ENCODE results near the gene ACBD4. TPM values are rescaled to one million over a fixed set of nuclear protein-coding genes. Genes with fewer than 3 reads are reported as not detected.
A peak's percentile ranks its signal among the peaks of the same experiment; 100 is the strongest.

ACBD4 gene
- total and polyA plus RNA-seq, 2 of the 13 experiments (the other 11 are each of a cell fraction or from before 2014, with no cell fraction given), result 16.1 to 26.9 TPM

- 0 out of 2 replicates have a peak, but pooled peaks have one; percentile 77 for TF ChIP-seq ZNF691 (CRISPR knock-in tag; IDR thresholded peaks at IDR 0.05; ENCODE audit: borderline replicate concordance, low read depth)
- TF ChIP-seq ZNF337 (CRISPR knock-in tag; IDR thresholded peaks at IDR 0.05; ENCODE audit: borderline replicate concordance, low read depth), result no peak
- TF ChIP-seq ZNF572 (CRISPR knock-in tag; IDR thresholded peaks at IDR 0.05), result no peak
- no peak for TF ChIP-seq ISX (CRISPR knock-in tag; conservative IDR thresholded peaks at IDR 0.05)
- TF ChIP-seq ZNF883 (CRISPR knock-in tag; IDR thresholded peaks at IDR 0.05; ENCODE audit: not compliant biosample characterization), result no peak
- TF ChIP-seq TRAFD1 (CRISPR knock-in tag; IDR thresholded peaks at IDR 0.05; ENCODE audit: borderline replicate concordance), result no peak
- TF ChIP-seq ZNF678 (CRISPR knock-in tag; IDR thresholded peaks at IDR 0.05), result no peak
- TF ChIP-seq ZNF780A (CRISPR knock-in tag; IDR thresholded peaks at IDR 0.05), result no peak
- no peak for TF ChIP-seq ZNF160 (CRISPR knock-in tag; IDR thresholded peaks at IDR 0.05)
- no peak for TF ChIP-seq ZC3H13 (CRISPR knock-in tag; IDR thresholded peaks at IDR 0.05)
- TF ChIP-seq ZNF674 (CRISPR knock-in tag; IDR thresholded peaks at IDR 0.05; ENCODE audit: low read depth), result no peak
- TF ChIP-seq FUBP1 (CRISPR knock-in tag; IDR thresholded peaks at IDR 0.05; ENCODE audit: borderline replicate concordance), result no peak
- no peak for TF ChIP-seq ZNF720 (CRISPR knock-in tag; IDR thresholded peaks at IDR 0.05)
- no peak for TF ChIP-seq ZNF550 (CRISPR knock-in tag; IDR thresholded peaks at IDR 0.05; ENCODE audit: borderline replicate concordance)
- peak; percentile 57; the same call in 1 of the 2 replicates for TF ChIP-seq RXRB (CRISPR knock-in tag; IDR thresholded peaks at IDR 0.05; ENCODE audit: borderline replicate concordance)
- TF ChIP-seq RFXANK (CRISPR knock-in tag; IDR thresholded peaks at IDR 0.05), result no peak
- TF ChIP-seq MAFK (conservative IDR thresholded peaks at IDR 0.05 in 1 of 2, IDR thresholded peaks at IDR 0.05 in 1 of 2; ENCODE audit: low read length in 2 of 2), result 0 out of 4 replicates have a peak, but pooled peaks of 1 of the 2 experiments have one; percentile 6
- no peak for TF ChIP-seq KLF11 (CRISPR knock-in tag; IDR thresholded peaks at IDR 0.05)
- no peak for TF ChIP-seq ZNF543 (CRISPR knock-in tag; IDR thresholded peaks at IDR 0.05)
- TF ChIP-seq ELK4 (CRISPR knock-in tag; IDR thresholded peaks at IDR 0.05; ENCODE audit: borderline replicate concordance), result no peak
- TF ChIP-seq ZNF230 (CRISPR knock-in tag; IDR thresholded peaks at IDR 0.05), result no peak
- 0 out of 2 replicates have a peak, but pooled peaks have one; percentile 5 for TF ChIP-seq KDM3A (CRISPR knock-in tag; IDR thresholded peaks at IDR 0.05; ENCODE audit: low read depth)
- peak; percentile 61; the same call in 1 of the 2 replicates for TF ChIP-seq ZSCAN25 (CRISPR knock-in tag; IDR thresholded peaks at IDR 0.05)
- TF ChIP-seq CCDC6 (CRISPR knock-in tag; IDR thresholded peaks at IDR 0.05), result 0 out of 2 replicates have a peak, but pooled peaks have one; percentile 37
- TF ChIP-seq ZNF20 (CRISPR knock-in tag; IDR thresholded peaks at IDR 0.05), result no peak
- TF ChIP-seq TMF1 (CRISPR knock-in tag; IDR thresholded peaks at IDR 0.05; ENCODE audit: low read depth), result no peak
Measured at GRCh38 chr17:45098869-45099616, 36.4 kb upstream of the ACBD4 start (continued).
